Measurements from ENCODE around the gene TOP3A. TPM values are rescaled to one million over a fixed set of nuclear protein-coding genes. Genes with fewer than 3 reads are reported as not detected.

The TOP3A gene
- total and polyA plus RNA-seq, 9 donors = 22.4 to 34.4 (median 26.3) TPM

GRCh38 chr17:18247613-18248001 lies 67.2 kb downstream of the TOP3A start:
- peak; percentile 65 for DNase-seq
- Histone ChIP-seq H3K36me3 (ENCODE audit: control insufficient read depth, insufficient read depth, low read length) (peaks cover 85% of the 10 kb centered on the region), H3K4me3 (ENCODE audit: low read length) (no peak overlapping the region), H3K27ac (ENCODE audit: low read length) (no peak overlapping the region), H3K9me3 (replicated peaks; ENCODE audit: control insufficient read depth, low read depth, low read length) (no peaks in the 10 kb centered on the region), H3K27me3 (ENCODE audit: control insufficient read depth, insufficient read depth, low read length) (no peaks in the 10 kb centered on the region), H3K4me1 (ENCODE audit: control insufficient read depth, insufficient read depth, low read length) (peaks cover 20% of the 10 kb centered on the region)
- WGBS (ENCODE audit: insufficient coverage) = 63% methylated on average over 27 of the region's 30 CpGs

GRCh38 chr17:18246880-18247612 lies 67.7 kb downstream of the TOP3A start:
- Histone ChIP-seq H3K36me3 (ENCODE audit: control insufficient read depth, insufficient read depth, low read length) (peaks cover 85% of the 10 kb centered on the region), H3K27me3 (ENCODE audit: control insufficient read depth, insufficient read depth, low read length) (no peaks in the 10 kb centered on the region), H3K27ac (ENCODE audit: low read length) (no peak overlapping the region), H3K4me1 (ENCODE audit: control insufficient read depth, insufficient read depth, low read length) (peaks cover 20% of the 10 kb centered on the region), H3K4me3 (ENCODE audit: low read length) (no peak overlapping the region), H3K9me3 (replicated peaks; ENCODE audit: control insufficient read depth, low read depth, low read length) (no peaks in the 10 kb centered on the region)
- 20% methylated on average over 13 of the region's 46 CpGs for WGBS (ENCODE audit: insufficient coverage)
- DNase-seq = peak; percentile 53

- H3K9me3 ChIP-seq (replicated peaks; ENCODE audit: control insufficient read depth, low read depth, low read length) = no peaks in the 10 kb centered on the region
- no peak overlapping the region for H3K27ac ChIP-seq (ENCODE audit: low read length)
- no peaks in the 10 kb centered on the region for H3K27me3 ChIP-seq (ENCODE audit: control insufficient read depth, insufficient read depth, low read length)
- H3K4me3 ChIP-seq (ENCODE audit: low read length) = no peak overlapping the region
- WGBS (ENCODE audit: insufficient coverage) = 86% methylated on average over 19 of the region's 24 CpGs
- H3K36me3 ChIP-seq (ENCODE audit: control insufficient read depth, insufficient read depth, low read length) = peaks cover 85% of the 10 kb centered on the region
- peaks cover 20% of the 10 kb centered on the region for H3K4me1 ChIP-seq (ENCODE audit: control insufficient read depth, insufficient read depth, low read length)
- DNase-seq = no peak
Observed at GRCh38 chr17:18246109-18246725, 68.6 kb downstream of the TOP3A start.

GRCh38 chr17:18245038-18245776 lies 69.6 kb downstream of the TOP3A start:
- H3K27ac ChIP-seq (ENCODE audit: low read length) = no peak overlapping the region
- no peaks in the 10 kb centered on the region for H3K27me3 ChIP-seq (ENCODE audit: control insufficient read depth, insufficient read depth, low read length)
- peaks cover 20% of the 10 kb centered on the region for H3K4me1 ChIP-seq (ENCODE audit: control insufficient read depth, insufficient read depth, low read length)
- H3K4me3 ChIP-seq (ENCODE audit: low read length) = no peak overlapping the region
- DNase-seq = no peak
- WGBS (ENCODE audit: insufficient coverage) = 88% methylated on average over 20 of the region's 21 CpGs
- no peaks in the 10 kb centered on the region for H3K9me3 ChIP-seq (replicated peaks; ENCODE audit: control insufficient read depth, low read depth, low read length)
- H3K36me3 ChIP-seq (ENCODE audit: control insufficient read depth, insufficient read depth, low read length) = peaks cover 85% of the 10 kb centered on the region

GRCh38 chr17:18241229-18241871 lies 73.4 kb downstream of the TOP3A start:
- Histone ChIP-seq H3K27me3 (ENCODE audit: control insufficient read depth, insufficient read depth, low read length) (no peaks in the 10 kb centered on the region), H3K4me1 (ENCODE audit: control insufficient read depth, insufficient read depth, low read length) (no peaks in the 10 kb centered on the region), H3K9me3 (replicated peaks; ENCODE audit: control insufficient read depth, low read depth, low read length) (no peaks in the 10 kb centered on the region), H3K4me3 (ENCODE audit: low read length) (no peak overlapping the region), H3K36me3 (ENCODE audit: control insufficient read depth, insufficient read depth, low read length) (peaks cover 86% of the 10 kb centered on the region), H3K27ac (ENCODE audit: low read length) (no peak overlapping the region)
- WGBS (ENCODE audit: insufficient coverage) = 84% methylated on average over 26 of the region's 28 CpGs
- no peak for DNase-seq

GRCh38 chr17:18240449-18240848 lies 74.3 kb downstream of the TOP3A start:
- peaks cover 86% of the 10 kb centered on the region for H3K36me3 ChIP-seq (ENCODE audit: control insufficient read depth, insufficient read depth, low read length)
- H3K4me3 ChIP-seq (ENCODE audit: low read length) = no peak overlapping the region

GRCh38 chr17:18238299-18238698 lies 76.5 kb downstream of the TOP3A start:
- H3K27ac ChIP-seq (ENCODE audit: low read length) = no peak overlapping the region
- H3K4me3 ChIP-seq (ENCODE audit: low read length) = no peak overlapping the region
- H3K4me1 ChIP-seq (ENCODE audit: control insufficient read depth, insufficient read depth, low read length) = no peaks in the 10 kb centered on the region
- no peaks in the 10 kb centered on the region for H3K27me3 ChIP-seq (ENCODE audit: control insufficient read depth, insufficient read depth, low read length)
- WGBS (ENCODE audit: insufficient coverage) = 89% methylated on average over 18 of the region's 18 CpGs
- no peaks in the 10 kb centered on the region for H3K9me3 ChIP-seq (replicated peaks; ENCODE audit: control insufficient read depth, low read depth, low read length)
- DNase-seq = no peak
- H3K36me3 ChIP-seq (ENCODE audit: control insufficient read depth, insufficient read depth, low read length) = peaks cover 90% of the 10 kb centered on the region

More at GRCh38 chr17:18240449-18240848, 74.3 kb downstream of the TOP3A start:
- Histone ChIP-seq H3K27ac (ENCODE audit: low read length) (no peak overlapping the region), H3K27me3 (ENCODE audit: control insufficient read depth, insufficient read depth, low read length) (no peaks in the 10 kb centered on the region), H3K9me3 (replicated peaks; ENCODE audit: control insufficient read depth, low read depth, low read length) (no peaks in the 10 kb centered on the region), H3K4me1 (ENCODE audit: control insufficient read depth, insufficient read depth, low read length) (no peaks in the 10 kb centered on the region)
- 87% methylated on average over 19 of the region's 19 CpGs for WGBS (ENCODE audit: insufficient coverage)
- no peak for DNase-seq

- H3K27ac ChIP-seq (ENCODE audit: low read length) = no peak overlapping the region
Observed at GRCh38 chr17:18237461-18237860, 77.3 kb downstream of the TOP3A start.

GRCh38 chr17:18236494-18236893 lies 78.3 kb downstream of the TOP3A start:
- H3K36me3 ChIP-seq (ENCODE audit: control insufficient read depth, insufficient read depth, low read length) = peaks cover 86% of the 10 kb centered on the region
- no peak for DNase-seq
- WGBS (ENCODE audit: insufficient coverage) = 85% methylated on average over 17 of the region's 18 CpGs

More at GRCh38 chr17:18237461-18237860, 77.3 kb downstream of the TOP3A start:
- Histone ChIP-seq H3K27me3 (ENCODE audit: control insufficient read depth, insufficient read depth, low read length) (no peaks in the 10 kb centered on the region), H3K9me3 (replicated peaks; ENCODE audit: control insufficient read depth, low read depth, low read length) (no peaks in the 10 kb centered on the region), H3K4me1 (ENCODE audit: control insufficient read depth, insufficient read depth, low read length) (no peaks in the 10 kb centered on the region), H3K36me3 (ENCODE audit: control insufficient read depth, insufficient read depth, low read length) (peaks cover 91% of the 10 kb centered on the region), H3K4me3 (ENCODE audit: low read length) (no peak overlapping the region)
- DNase-seq = no peak
- 91% methylated on average over 18 of the region's 20 CpGs for WGBS (ENCODE audit: insufficient coverage)

More at GRCh38 chr17:18236494-18236893, 78.3 kb downstream of the TOP3A start:
- Histone ChIP-seq H3K4me1 (ENCODE audit: control insufficient read depth, insufficient read depth, low read length) (no peaks in the 10 kb centered on the region), H3K9me3 (replicated peaks; ENCODE audit: control insufficient read depth, low read depth, low read length) (no peaks in the 10 kb centered on the region), H3K4me3 (ENCODE audit: low read length) (no peak overlapping the region), H3K27me3 (ENCODE audit: control insufficient read depth, insufficient read depth, low read length) (no peaks in the 10 kb centered on the region), H3K27ac (ENCODE audit: low read length) (no peak overlapping the region)

Measured in muscle of leg (tissue), 11 donors.